NB4 (cell line): Measurements from ENCODE around the gene ZNF366.

Experiments used
- MYC ChIP-seq: IDR thresholded peaks from 2 replicates; pipeline ENCODE4 v1.6.1; 2011; ENCODE audit warnings: low read depth, low read length
- POLR2A ChIP-seq: IDR thresholded peaks from 2 replicates; pipeline ENCODE4 v1.6.1; 2011; ENCODE audit warnings: mild to moderate bottlenecking; ENCODE audit not compliant: insufficient read length; ENCODE audit errors: extremely low read depth
- TF ChIP-seq, protein P1 (sequence below): IDR thresholded peaks from one replicate; pipeline ENCODE4 v1.5.1; 2012; ENCODE audit warnings: low read depth, low read length
- TF ChIP-seq, protein P2 (sequence below): IDR thresholded peaks from 2 replicates; pipeline ENCODE4 v1.6.1; 2011; ENCODE audit warnings: low read depth, low read length

DNA sequence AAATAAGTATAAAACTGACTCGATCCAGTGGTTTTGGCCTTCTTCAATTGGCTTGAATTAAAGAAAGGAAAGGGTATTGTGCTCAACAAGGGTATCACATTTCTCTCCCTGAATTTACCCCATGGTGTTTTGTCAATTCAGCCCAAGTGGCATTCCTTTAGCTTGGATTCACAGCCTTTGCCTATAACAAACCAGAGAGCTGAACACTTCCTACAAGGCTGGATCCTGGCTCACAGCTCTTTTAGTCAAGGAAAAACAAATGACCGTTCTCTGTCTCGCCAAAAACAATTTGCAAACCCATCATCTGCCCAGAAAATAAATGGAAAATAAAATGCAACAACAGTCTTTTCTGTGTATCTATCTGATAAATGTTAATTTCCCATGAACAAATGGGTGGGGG, 5.7 kb downstream of the ZNF366 start:
- TF ChIP-seq, protein P1, sequence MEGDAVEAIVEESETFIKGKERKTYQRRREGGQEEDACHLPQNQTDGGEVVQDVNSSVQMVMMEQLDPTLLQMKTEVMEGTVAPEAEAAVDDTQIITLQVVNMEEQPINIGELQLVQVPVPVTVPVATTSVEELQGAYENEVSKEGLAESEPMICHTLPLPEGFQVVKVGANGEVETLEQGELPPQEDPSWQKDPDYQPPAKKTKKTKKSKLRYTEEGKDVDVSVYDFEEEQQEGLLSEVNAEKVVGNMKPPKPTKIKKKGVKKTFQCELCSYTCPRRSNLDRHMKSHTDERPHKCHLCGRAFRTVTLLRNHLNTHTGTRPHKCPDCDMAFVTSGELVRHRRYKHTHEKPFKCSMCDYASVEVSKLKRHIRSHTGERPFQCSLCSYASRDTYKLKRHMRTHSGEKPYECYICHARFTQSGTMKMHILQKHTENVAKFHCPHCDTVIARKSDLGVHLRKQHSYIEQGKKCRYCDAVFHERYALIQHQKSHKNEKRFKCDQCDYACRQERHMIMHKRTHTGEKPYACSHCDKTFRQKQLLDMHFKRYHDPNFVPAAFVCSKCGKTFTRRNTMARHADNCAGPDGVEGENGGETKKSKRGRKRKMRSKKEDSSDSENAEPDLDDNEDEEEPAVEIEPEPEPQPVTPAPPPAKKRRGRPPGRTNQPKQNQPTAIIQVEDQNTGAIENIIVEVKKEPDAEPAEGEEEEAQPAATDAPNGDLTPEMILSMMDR = no peak
- TF ChIP-seq POLR2A = no peak
- TF ChIP-seq MYC = no peak
- TF ChIP-seq, protein P2, sequence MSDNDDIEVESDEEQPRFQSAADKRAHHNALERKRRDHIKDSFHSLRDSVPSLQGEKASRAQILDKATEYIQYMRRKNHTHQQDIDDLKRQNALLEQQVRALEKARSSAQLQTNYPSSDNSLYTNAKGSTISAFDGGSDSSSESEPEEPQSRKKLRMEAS = no peak
